GM18951 (cell line): ENCODE results near the gene IL3RA.
"Not testable (repeated sequence)": the region's sequence is repeated elsewhere in the genome, so short reads cannot be mapped to it uniquely, and the experiment has no call there.

Source experiments
- POLR2A ChIP-seq: IDR thresholded peaks from 4 replicates; pipeline ENCODE4 v1.6.1; 2011; ENCODE audit warnings: mild to moderate bottlenecking; ENCODE audit not compliant: insufficient read length, insufficient read depth; ENCODE audit errors: extremely low read depth
- in situ Hi-C: fragments of 300-500 bp; cut with MboI; formaldehyde crosslinking; loops from one replicate; pipeline ENCODE4 v1.12.0; 2022; ENCODE audit warnings: low sequenced_read_pairs, mixed read lengths, inconsistent platforms; ENCODE audit not compliant: unreplicated experiment

IL3RA gene

DNA sequence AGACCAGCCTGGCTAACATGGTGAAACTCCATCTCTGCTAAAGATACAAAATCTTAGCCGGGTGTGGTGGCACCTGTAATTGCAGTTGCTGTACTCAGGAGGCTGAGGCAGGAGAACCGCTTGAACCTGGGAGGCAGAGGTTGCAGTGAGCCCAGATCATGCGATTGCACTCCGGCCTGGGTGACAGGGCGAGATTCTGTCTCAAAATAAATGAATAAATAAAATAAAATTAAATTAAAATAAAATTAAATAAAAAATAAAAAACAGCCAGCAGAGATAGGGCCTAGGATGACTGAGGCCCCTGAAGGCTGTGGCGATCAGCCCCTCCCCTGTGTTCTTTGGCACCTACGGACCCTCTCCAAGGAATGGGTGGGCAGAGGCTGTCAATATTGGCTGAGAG is 22.8 kb upstream of the IL3RA start:
- in situ Hi-C loops = loop anchor here (25.0 kb wide), 1 partner anchor 624 kb away; no protein-coding TSS in a partner anchor
- TF ChIP-seq POLR2A = no peak

DNA sequence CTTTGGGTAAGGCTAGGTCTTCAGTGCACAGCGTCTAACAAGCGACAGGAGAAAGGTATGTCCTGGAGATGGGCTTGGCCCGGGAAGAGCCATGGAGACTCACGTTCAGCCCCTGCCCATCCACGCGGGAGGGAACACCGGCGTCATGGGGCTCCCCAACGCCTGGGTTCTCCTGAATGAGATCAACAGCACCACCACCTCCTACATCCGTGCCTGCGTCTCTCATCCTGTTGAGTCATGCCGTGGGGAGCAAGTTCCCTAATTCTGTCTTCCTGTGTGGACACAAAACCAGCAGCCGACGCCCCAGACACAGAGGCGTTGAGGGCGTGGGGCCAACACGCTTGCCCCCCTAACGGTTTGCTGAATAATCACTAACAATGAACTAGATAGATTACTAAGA is 20.1 kb upstream of the IL3RA start:
- no peak for TF ChIP-seq POLR2A
- in situ Hi-C loops = loop anchor here (25.0 kb wide), 1 partner anchor 621 kb away; no protein-coding TSS in a partner anchor

DNA sequence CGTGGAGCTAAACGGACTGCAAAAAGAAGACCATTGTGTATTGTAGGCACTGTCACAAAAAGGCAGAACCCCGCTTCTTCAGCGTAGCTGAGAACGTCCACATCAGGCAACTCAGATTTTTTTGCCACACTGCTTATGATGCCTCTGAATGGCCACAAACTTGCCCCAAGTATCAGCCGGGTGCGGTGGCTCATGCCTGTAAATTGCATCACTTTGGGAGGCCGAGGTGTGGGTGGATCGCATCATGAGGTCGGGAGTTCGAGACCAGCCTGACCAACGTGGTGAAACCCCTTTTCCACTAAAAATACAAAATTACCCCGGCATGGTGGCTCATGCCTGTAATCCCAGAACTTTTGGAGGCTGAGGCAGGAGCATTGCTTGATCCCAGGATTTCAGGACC is 14.9 kb upstream of the IL3RA start:
- no peak for TF ChIP-seq POLR2A
- in situ Hi-C loops = loop anchor here (25.0 kb wide), 1 partner anchor 616 kb away; no protein-coding TSS in a partner anchor

GRCh38 chrX:1322393-1322792 is 14.2 kb upstream of the IL3RA start:
- in situ Hi-C loops = loop anchor here (25.0 kb wide), 1 partner anchor 615 kb away; no protein-coding TSS in a partner anchor

DNA sequence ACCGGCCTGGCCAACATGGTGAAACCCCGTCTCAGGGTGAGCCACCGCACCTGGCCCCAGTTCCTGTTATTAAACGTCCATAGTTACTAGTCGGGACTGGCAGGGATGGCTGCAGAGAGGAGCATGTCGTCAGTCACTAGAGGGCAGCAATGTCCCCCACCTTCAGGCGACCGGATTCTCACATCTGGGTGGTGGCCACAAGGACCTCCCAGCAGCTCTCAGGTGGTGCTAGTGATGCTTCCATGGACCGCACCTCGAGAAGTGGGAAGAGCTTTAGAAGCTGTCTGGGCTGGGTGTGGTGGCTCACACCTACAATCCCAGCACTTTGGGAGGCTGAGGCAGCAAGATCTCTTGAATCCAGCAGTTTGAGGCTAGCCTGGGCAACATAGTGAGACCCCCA is 13.3 kb upstream of the IL3RA start:
- TF ChIP-seq POLR2A = no peak
- in situ Hi-C loops = loop anchor here (25.0 kb wide), 1 partner anchor 614 kb away; no protein-coding TSS in a partner anchor

More at GRCh38 chrX:1322393-1322792, 14.2 kb upstream of the IL3RA start:
- TF ChIP-seq POLR2A = no peak

GRCh38 chrX:1325515-1326116 is 11.0 kb upstream of the IL3RA start:
- in situ Hi-C loops = no loop called here
- TF ChIP-seq POLR2A = no peak

- TF ChIP-seq POLR2A = no peak
- in situ Hi-C loops = no loop called here
Observed at GRCh38 chrX:1327651-1328304, 8.8 kb upstream of the IL3RA start.

GRCh38 chrX:1330605-1331004 is 6.0 kb upstream of the IL3RA start:
- no peak for TF ChIP-seq POLR2A
- in situ Hi-C loops = no loop called here

- in situ Hi-C loops = not testable (repeated sequence)
Observed at GRCh38 chrX:1332433-1332832, 4.2 kb upstream of the IL3RA start.

- in situ Hi-C loops = no loop called here
- no peak for TF ChIP-seq POLR2A
Observed at GRCh38 chrX:1334854-1335253, 1.7 kb upstream of the IL3RA start.

DNA sequence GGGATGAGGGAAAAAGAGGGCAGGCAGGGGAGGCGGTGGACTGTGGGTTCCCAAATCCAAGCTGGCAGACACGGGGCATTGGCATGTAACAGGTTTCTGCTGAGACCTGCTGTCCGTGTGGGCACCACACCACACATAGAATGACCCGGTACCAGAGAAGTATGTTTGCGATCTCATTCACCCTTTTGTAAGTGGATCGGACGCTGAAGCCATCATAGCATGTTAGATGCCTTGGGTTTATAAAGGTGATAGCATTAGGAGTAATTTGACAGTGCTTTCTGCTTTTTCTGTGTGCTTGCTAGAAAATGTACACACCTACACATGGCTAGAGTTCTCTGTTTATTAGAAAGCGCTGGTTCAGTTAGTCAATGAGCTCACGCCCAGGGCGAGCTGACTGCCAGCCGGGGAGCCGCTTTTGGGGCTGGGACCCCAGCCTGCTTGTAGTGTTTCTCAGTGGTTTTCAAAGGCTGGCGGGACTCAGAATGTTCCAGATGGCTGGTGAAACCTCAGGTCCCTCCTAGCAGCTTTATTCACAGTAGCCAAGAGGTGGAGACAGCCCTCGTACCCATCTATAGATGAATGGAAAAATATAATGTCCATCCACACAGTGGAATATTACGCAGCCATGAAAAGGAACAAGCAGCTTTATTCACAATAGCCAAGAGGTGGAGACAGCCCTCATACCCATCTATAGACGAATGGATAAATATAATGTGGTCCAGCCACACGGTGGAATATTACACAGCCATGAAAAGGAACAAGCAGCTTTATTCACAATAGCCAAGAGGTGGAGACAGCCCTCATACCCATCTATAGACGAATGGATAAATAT is 579 bp downstream of the IL3RA start:
- in situ Hi-C loops = no loop called here
- no peak for TF ChIP-seq POLR2A

GRCh38 chrX:1341545-1342184 is 5.1 kb downstream of the IL3RA start:
- no peak for TF ChIP-seq POLR2A
- in situ Hi-C loops = no loop called here

GRCh38 chrX:1349606-1350005 is 13.0 kb downstream of the IL3RA start:
- in situ Hi-C loops = not testable (repeated sequence)
